Activated naive CD4-positive, alpha-beta T cell treated with anti-CD3 and anti-CD28 coated beads, Interleukin-2, amount 50 U/mL, for 24 hours (primary cell): Measurements from ENCODE around the gene STAT5B.
"Not testable (repeated sequence)": the region's sequence is repeated elsewhere in the genome, so short reads cannot be mapped to it uniquely, and the experiment has no call there.

Source experiments
- H3K27ac Mint-ChIP-seq: one replicate; pipeline ENCODE4 v1.8.0; 2021; ENCODE audit warnings: mild to moderate bottlenecking, mixed read lengths
- H3K27me3 Mint-ChIP-seq: one replicate; pipeline ENCODE4 v1.8.0; 2021; ENCODE audit warnings: mixed read lengths
- H3K36me3 Mint-ChIP-seq: one replicate; pipeline ENCODE4 v1.8.0; 2021; ENCODE audit warnings: mixed read lengths
- H3K4me1 Mint-ChIP-seq: one replicate; pipeline ENCODE4 v1.8.0; 2021; ENCODE audit warnings: mixed read lengths
- H3K4me3 Mint-ChIP-seq: one replicate; pipeline ENCODE4 v1.8.0; 2021; ENCODE audit warnings: mild to moderate bottlenecking, mixed read lengths
- H3K9me3 Mint-ChIP-seq: one replicate; pipeline ENCODE4 v1.8.0; 2021; ENCODE audit warnings: mixed read lengths

STAT5B gene

GRCh38 chr17:42276359-42276608 is at the start of gene STAT5B:
STAT5B (minus strand) TSS chr17:42276391; CDS start chr17:42232127, 44,264 bp downstream.
- Mint-ChIP-seq H3K36me3 (peaks cover 11% of the 10 kb centered on the region), H3K4me3 (peak within 1 kb of the TSS; percentile 99), H3K27ac (peak within 1 kb of the TSS; percentile 98), H3K4me1 (peaks cover 49% of the 10 kb centered on the region), H3K9me3 (no peaks in the 10 kb centered on the region), H3K27me3 (no peaks in the 10 kb centered on the region)

DNA sequence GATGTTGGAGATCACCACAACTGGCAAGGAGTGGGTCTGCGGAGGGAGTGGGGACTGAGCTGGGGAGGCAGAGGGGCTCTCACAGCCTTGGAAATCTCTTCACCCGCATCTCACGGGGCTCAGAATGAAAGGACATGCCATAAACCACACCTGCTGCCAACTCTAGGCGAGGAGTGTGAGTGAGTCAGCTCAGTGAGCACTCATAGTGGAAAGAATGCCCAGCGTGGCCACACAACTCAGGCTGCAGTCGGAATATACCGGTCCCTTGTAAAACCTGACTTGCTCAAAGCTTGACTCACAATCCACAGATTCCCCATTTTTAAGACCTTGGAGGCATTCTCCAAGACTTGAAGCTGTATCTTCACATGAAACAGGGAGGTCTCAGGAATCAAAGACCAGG is 48.8 kb upstream of the STAT5B start:
- Mint-ChIP-seq H3K4me3 (no peak overlapping the region), H3K36me3 (peaks cover 4% of the 10 kb centered on the region), H3K9me3 (no peaks in the 10 kb centered on the region), H3K27ac (no peak overlapping the region), H3K4me1 (peaks cover 32% of the 10 kb centered on the region), H3K27me3 (no peaks in the 10 kb centered on the region)

DNA sequence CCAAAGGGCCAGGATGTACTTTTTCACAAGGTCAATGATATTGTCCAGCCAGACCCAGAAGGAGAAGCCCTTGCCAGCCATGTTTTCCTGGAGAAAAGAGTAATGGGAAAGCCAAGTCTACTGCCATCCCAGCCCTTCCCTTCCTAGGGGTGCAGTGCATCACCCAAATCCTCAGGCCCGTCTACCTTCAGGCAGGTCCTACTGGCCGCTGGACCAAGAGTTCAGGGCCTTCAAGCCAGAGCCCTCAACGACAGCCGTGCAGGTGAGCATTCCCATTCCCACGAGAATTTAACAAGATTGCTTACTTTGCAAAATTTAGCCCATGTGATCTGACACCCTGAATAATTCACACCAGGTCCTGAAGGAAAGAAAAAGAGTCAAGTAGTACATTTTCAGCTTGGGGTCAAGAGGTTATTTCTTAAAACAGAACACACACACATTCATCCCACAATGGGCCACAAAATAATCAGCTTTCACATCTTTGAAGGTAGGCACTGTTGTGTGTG is 47.1 kb upstream of the STAT5B start:
- Mint-ChIP-seq H3K27ac (peak overlapping the region; percentile 57), H3K9me3 (no peaks in the 10 kb centered on the region), H3K36me3 (peaks cover 10% of the 10 kb centered on the region), H3K4me1 (peaks cover 39% of the 10 kb centered on the region), H3K4me3 (no peak overlapping the region), H3K27me3 (no peaks in the 10 kb centered on the region)

GRCh38 chr17:42322382-42323267 is 46.4 kb upstream of the STAT5B start:
- H3K4me3 Mint-ChIP-seq = no peak overlapping the region

GRCh38 chr17:42321555-42321954 is 45.4 kb upstream of the STAT5B start:
- H3K4me3 Mint-ChIP-seq = no peak overlapping the region
- H3K4me1 Mint-ChIP-seq = peaks cover 50% of the 10 kb centered on the region
- no peaks in the 10 kb centered on the region for H3K9me3 Mint-ChIP-seq

More at GRCh38 chr17:42322382-42323267, 46.4 kb upstream of the STAT5B start:
- H3K4me1 Mint-ChIP-seq = peaks cover 40% of the 10 kb centered on the region
- peak overlapping the region; percentile 57 for H3K27ac Mint-ChIP-seq
- H3K27me3 Mint-ChIP-seq = no peaks in the 10 kb centered on the region
- H3K9me3 Mint-ChIP-seq = no peaks in the 10 kb centered on the region
- peaks cover 10% of the 10 kb centered on the region for H3K36me3 Mint-ChIP-seq

GRCh38 chr17:42317967-42318366 is 41.8 kb upstream of the STAT5B start:
- Mint-ChIP-seq H3K4me1 (peaks cover 75% of the 10 kb centered on the region), H3K36me3 (peaks cover 21% of the 10 kb centered on the region), H3K27ac (peak overlapping the region; percentile 4)
- H3K9me3 Mint-ChIP-seq, H3K4me3 Mint-ChIP-seq, H3K27me3 Mint-ChIP-seq: not testable (repeated sequence)

More at GRCh38 chr17:42321555-42321954, 45.4 kb upstream of the STAT5B start:
- no peaks in the 10 kb centered on the region for H3K27me3 Mint-ChIP-seq
- peak overlapping the region; percentile 87 for H3K27ac Mint-ChIP-seq
- peaks cover 14% of the 10 kb centered on the region for H3K36me3 Mint-ChIP-seq

DNA sequence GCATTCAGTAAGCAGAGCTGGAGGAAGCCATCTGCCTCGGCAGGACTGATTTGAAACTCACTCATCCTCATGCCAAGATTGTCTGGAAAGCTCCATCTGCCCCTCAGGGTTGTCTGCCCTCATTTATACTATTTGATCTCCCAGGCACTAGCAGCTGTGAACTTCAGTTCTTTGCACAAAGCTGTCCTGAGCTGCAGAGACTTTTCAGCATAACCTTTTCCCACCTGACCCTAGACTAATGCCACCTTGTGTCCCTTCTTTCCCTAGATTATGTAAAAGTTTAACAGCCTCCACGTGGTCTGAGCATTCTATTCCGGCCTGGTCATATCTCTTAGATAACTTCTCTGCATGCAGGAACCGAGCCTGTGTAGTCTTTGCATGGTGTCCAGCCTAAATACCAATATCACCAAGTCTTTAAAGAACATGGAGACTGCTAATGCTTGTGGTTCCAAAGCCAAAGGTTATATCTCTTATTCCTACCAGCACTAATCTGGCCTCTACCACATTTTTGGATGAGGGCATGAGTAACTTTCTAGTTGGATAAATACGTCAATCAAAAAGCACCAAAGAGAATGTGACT is 41.2 kb upstream of the STAT5B start:
- H3K36me3 Mint-ChIP-seq = peaks cover 21% of the 10 kb centered on the region
- H3K27me3 Mint-ChIP-seq = no peaks in the 10 kb centered on the region
- peaks cover 73% of the 10 kb centered on the region for H3K4me1 Mint-ChIP-seq
- H3K27ac Mint-ChIP-seq = peak overlapping the region; percentile 61
- no peaks in the 10 kb centered on the region for H3K9me3 Mint-ChIP-seq
- no peak overlapping the region for H3K4me3 Mint-ChIP-seq

DNA sequence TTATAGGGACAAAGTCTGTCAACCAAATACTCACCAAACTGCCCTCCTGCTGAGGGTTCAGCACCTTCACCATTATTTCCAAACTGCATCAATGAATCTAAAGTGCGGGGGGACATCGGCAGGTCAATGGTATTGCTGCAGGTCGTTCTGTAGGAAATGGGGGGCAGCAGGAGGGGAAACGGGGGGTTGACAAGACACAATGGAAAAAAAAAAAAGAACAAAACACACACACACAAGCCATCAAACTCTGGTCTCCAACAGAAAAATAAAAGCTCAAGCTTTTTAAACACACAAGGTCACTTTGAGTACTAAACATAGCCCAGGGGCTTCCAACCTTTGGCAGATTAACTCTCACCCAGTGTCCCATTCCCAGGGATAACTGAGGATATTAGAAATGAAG is 40.6 kb upstream of the STAT5B start:
- H3K27ac Mint-ChIP-seq = peak overlapping the region; percentile 61
- H3K27me3 Mint-ChIP-seq = no peaks in the 10 kb centered on the region
- H3K4me1 Mint-ChIP-seq = peaks cover 72% of the 10 kb centered on the region
- peaks cover 21% of the 10 kb centered on the region for H3K36me3 Mint-ChIP-seq
- H3K4me3 Mint-ChIP-seq = no peak overlapping the region
- H3K9me3 Mint-ChIP-seq = no peaks in the 10 kb centered on the region

GRCh38 chr17:42315402-42316156 is 39.4 kb upstream of the STAT5B start:
- peak overlapping the region; percentile 84 for H3K27ac Mint-ChIP-seq
- peak overlapping the region; percentile 58 for H3K4me3 Mint-ChIP-seq
- no peaks in the 10 kb centered on the region for H3K9me3 Mint-ChIP-seq
- H3K36me3 Mint-ChIP-seq = peaks cover 25% of the 10 kb centered on the region
- H3K27me3 Mint-ChIP-seq = no peaks in the 10 kb centered on the region
- H3K4me1 Mint-ChIP-seq = peaks cover 75% of the 10 kb centered on the region

GRCh38 chr17:42313773-42314566 is 37.8 kb upstream of the STAT5B start:
- H3K4me3 Mint-ChIP-seq = peak overlapping the region; percentile 19
- H3K4me1 Mint-ChIP-seq = peaks cover 78% of the 10 kb centered on the region
- H3K36me3 Mint-ChIP-seq = peaks cover 25% of the 10 kb centered on the region
- H3K27me3 Mint-ChIP-seq = no peaks in the 10 kb centered on the region
- H3K27ac Mint-ChIP-seq = peak overlapping the region; percentile 31
- no peaks in the 10 kb centered on the region for H3K9me3 Mint-ChIP-seq

DNA sequence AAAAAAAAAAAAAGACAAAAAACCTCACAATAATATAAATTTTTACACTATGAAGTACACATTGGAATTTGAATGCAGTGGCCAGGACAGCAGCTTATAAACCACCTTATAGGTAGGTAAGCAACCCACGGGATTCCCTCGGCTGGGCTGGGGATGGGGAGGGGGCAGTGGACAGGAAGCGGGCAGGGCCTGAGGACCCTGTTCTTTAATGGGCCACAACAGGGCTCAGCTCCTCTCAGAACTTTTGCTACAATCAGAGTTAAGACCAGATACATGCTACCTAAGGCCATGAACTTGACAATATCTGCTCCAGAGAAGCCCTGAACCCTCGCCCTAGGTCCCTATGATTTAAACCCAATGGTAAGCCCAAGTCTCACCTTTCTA is 37.2 kb upstream of the STAT5B start:
- Mint-ChIP-seq H3K27me3 (no peaks in the 10 kb centered on the region), H3K36me3 (peaks cover 27% of the 10 kb centered on the region), H3K27ac (peak overlapping the region; percentile 31), H3K4me3 (peak overlapping the region; percentile 19), H3K4me1 (peaks cover 82% of the 10 kb centered on the region), H3K9me3 (no peaks in the 10 kb centered on the region)

DNA sequence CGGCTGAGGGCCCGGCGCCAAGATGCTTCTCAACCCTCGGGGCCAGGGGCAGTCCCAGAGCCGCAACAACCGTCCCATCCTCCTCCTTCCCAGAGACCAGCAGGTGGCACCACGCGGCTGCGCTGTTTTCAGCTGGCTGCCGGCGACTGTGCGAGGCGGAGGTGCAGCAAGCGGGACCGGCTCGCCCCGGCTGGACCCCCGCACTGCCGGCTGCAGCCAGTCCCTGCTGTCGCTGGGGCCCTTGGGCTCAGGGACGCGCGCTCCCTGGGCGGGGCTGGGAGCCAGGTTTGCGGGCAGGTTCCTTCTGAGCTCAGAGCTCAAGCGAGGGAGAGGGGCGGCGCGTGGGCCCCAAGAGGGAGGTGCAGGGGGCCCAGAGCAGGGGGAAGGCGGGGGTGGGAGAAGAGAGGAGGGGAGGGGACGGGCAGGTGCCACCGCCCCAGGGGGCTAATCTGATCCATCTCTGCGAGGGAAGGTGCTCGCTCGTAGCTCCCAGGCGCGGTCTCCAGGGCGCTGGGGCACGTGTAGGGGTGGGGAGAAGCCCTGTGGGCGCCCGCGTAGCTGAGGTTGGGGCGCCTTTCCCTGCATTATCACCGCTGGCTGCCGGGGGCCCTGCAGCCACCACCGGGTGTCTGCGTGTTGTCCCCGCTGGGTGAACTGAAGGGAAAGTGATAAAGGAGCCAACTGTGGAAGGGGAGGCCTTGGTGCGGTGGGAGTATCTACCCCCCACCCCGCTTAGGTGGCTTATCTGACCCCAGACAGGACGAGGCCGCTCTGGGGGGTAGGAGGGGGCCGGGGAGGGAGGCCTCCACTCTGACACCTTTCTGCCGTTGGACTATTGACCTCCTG is 36.3 kb upstream of the STAT5B start:
- Mint-ChIP-seq H3K27me3 (no peaks in the 10 kb centered on the region), H3K27ac (peak overlapping the region; percentile 93), H3K36me3 (peaks cover 29% of the 10 kb centered on the region), H3K9me3 (no peaks in the 10 kb centered on the region), H3K4me1 (peaks cover 83% of the 10 kb centered on the region), H3K4me3 (peak overlapping the region; percentile 80)

DNA sequence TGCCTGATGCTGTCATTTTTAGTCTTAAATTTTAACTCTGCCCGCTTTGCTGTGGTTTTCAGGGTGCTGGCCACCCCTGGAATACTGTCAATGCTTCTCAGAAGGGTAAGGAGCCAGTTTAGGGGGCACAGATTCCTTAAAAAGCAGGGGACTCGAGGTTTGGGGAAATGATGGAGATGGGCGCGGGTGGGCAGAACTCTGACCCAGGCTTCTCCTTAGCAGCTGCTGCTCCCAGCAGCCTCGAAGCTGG is 35.8 kb upstream of the STAT5B start:
- Mint-ChIP-seq H3K27ac (peak overlapping the region; percentile 93), H3K36me3 (peaks cover 27% of the 10 kb centered on the region), H3K27me3 (no peaks in the 10 kb centered on the region), H3K9me3 (no peaks in the 10 kb centered on the region), H3K4me3 (peak overlapping the region; percentile 80), H3K4me1 (peaks cover 81% of the 10 kb centered on the region)

GRCh38 chr17:42311240-42312034 is 35.2 kb upstream of the STAT5B start:
- Mint-ChIP-seq H3K27ac (peak overlapping the region; percentile 93), H3K9me3 (no peaks in the 10 kb centered on the region), H3K4me1 (peaks cover 78% of the 10 kb centered on the region), H3K27me3 (no peaks in the 10 kb centered on the region), H3K4me3 (peak overlapping the region; percentile 80), H3K36me3 (peaks cover 26% of the 10 kb centered on the region)
